ENCODE measurements around the gene TOMM5.

Gene TOMM5

GRCh38 chr9:37561682-37562081 lies 30.7 kb downstream of the TOMM5 start:
- no peak for DNase-seq

DNA sequence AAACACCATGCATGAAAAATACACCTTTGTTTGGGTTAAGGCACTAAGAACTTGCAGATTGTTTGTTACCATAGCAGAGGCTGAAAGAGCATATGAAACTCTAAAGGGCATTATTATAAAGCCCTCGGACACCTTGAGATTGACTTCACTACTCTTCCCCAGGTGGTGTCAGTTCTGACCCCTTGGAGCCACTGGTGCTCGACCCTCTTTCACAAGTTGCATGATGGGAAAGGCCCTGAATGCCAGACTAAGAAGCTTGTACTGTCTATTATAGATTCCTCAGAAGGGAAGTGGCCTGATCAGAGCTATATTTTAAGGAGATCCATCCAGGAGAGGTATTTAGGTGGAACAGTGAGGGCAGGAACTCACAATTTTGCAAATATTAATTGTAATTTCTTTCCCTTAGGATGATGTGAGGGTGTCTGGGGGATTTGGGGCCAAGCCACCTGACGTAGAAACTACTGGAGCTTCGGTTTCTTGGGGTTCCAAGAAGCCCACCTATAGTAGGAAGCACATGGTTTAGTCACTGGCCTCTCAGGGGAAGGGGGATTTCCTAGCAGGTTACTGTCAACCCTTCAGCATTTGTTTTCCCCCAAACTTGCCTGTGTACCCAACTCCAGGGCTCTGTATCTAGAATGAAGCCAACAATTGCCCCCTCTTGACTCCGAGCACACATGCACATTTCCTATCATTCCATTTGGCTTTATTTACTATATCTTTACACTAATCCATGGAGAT lies 32.4 kb downstream of the TOMM5 start:
- no peak for DNase-seq

- no peak for DNase-seq
These were observed 33.3 kb downstream of the TOMM5 start for GRCh38 chr9:37559125-37559524.

- no peak for DNase-seq
These were observed 36.6 kb downstream of the TOMM5 start for GRCh38 chr9:37555786-37556185.

- no peak for DNase-seq
These were observed 38.1 kb downstream of the TOMM5 start for GRCh38 chr9:37554318-37554717.

DNA sequence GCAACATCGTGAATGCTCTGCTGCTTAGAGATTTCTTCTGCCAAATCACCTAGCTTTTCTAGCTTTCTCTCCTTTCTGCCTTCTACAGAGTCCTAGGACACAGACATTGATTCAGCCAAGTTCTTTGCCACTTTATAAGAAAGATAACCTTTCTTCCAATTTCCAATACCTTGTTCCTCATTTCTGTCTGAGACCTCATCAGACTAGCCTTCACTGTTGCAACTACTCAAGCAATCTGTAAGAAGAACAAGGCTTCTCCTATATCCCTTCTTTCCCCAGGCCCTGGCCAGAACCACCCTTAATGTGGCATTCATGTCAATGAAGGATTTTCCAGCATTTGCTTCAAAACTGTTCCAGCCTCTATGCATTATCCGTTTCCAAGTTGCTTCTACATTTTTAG lies 40.5 kb downstream of the TOMM5 start:
- no peak for DNase-seq

- no peak for DNase-seq
These were observed 40.9 kb downstream of the TOMM5 start for GRCh38 chr9:37551468-37551867.

GRCh38 chr9:37550781-37551180 lies 41.6 kb downstream of the TOMM5 start:
- no peak for DNase-seq

GRCh38 chr9:37549527-37549926 lies 42.9 kb downstream of the TOMM5 start:
- DNase-seq: no peak

DNA sequence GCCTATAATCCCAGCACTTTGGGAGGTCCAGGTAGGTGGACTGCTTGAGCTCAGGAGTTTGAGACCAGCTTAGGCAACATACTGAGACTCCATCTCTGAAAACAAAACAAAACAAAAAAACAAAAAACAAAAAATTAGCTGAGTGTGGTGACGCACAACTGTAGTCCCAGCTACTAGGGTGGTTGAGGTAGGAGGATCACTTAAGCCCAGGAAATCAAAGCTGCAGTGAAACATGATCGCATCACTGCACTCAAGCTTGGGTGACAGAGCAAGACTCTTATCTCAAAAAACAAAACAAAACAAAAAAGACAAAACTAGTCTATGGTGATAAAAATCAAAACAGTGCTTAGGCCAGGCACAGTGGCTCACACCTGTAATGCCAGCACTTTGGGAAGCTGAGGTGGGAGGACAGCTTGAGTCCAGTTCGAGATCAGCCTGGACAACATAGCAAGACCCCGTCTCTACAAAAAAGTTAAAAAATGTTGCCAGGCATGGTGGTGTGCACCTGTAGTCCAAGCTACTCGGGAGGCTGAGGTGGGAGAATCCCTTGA lies 45.0 kb downstream of the TOMM5 start:
- no peak for DNase-seq

DNA sequence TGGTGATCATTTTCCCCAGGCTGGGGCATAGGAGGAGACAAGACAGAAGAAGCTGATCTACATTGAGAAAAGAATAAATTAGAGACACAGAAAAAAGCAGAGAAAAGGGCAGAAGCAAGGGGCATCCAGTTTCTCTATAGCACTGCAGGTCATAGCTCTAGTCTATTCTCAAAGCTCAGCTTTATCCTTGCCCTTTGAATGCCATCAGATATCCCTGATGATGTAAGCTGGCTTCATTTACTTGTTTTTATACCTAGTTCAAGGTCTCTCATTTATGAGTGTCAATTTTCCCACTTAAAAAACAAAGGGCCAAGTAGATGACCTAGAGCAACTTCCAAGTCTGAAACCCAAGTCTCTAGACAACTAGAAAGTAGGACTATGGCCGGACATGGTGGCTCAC lies 48.9 kb downstream of the TOMM5 start:
- DNase-seq: no peak

DNA sequence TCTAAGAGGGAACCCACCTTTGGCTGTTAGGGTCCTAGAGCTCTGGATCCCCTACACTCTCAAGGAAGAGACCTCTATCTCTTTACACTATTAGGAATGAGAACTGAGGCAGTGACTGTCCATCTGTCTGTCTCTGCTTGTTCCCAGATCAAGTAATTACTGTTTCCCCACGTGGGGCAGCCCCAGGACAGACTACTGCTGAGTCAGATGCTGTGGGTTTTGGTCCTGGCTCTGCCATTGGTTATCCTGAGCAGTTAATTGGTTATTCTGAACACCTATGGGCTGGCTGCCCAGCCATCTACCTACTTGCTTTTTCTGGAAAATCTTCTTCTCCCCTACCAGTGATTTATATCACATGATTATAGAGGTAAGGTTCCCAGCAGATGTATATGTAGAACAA lies 49.5 kb downstream of the TOMM5 start:
- no peak for DNase-seq

- DNase-seq: no peak
These were observed 49.9 kb downstream of the TOMM5 start for GRCh38 chr9:37542488-37542887.

GRCh38 chr9:37541465-37541864 lies 50.9 kb downstream of the TOMM5 start:
- DNase-seq: no peak

- DNase-seq: no peak
These were observed 51.8 kb downstream of the TOMM5 start for GRCh38 chr9:37540634-37541033.

- DNase-seq: no peak
These were observed 52.8 kb downstream of the TOMM5 start for GRCh38 chr9:37539634-37540033.
